H1 (cell line): ENCODE measurements around the gene PACSIN2. TPM values are rescaled to one million over a fixed set of nuclear protein-coding genes. Genes with fewer than 3 reads are reported as not detected.

Experiments used
- CTCF ChIA-PET: fragments of 300-600 bp; sonication (Branson Sonifier 250); formaldehyde crosslinking; loops from one replicate; lab custom pipeline; 2021; ENCODE audit not compliant: partially characterized antibody; lab: Charles Lee
- POLR2A ChIA-PET: fragments of 300-600 bp; sonication (Branson Sonifier 250); formaldehyde crosslinking; loops from one replicate; lab custom pipeline; 2021; ENCODE audit warnings: inconsistent platforms; ENCODE audit not compliant: partially characterized antibody; lab: Charles Lee
- DNase-seq, 2 experiments: peaks; one replicate each; pipeline versions ENCODE4 v3.0.0 to v3.0.0-alpha.2; 2010 to 2022; ENCODE audit warnings: low spot score in 2 of 2, low read depth in 1 of 2, mixed read lengths in 1 of 2
- FAIRE-seq: peaks from 2 replicates; lab custom pipeline; 2011; peaks lifted over from hg19 to GRCh38; lab: Jason Lieb, UNC
- H2AFZ ChIP-seq: 2 replicates; pipeline ENCODE4 v1.8.1; 2012; ENCODE audit warnings: low read length, inconsistent platforms
- H2AK5ac ChIP-seq: 2 replicates; pipeline ENCODE4 v1.6.1; 2013; ENCODE audit warnings: low read depth, low read length
- H2BK120ac ChIP-seq: replicated peaks from 2 replicates; pipeline ENCODE3; 2013; ENCODE audit warnings: low read depth, low read length, inconsistent platforms
- H2BK12ac ChIP-seq: 2 replicates; pipeline ENCODE4 v1.6.1; 2013; ENCODE audit warnings: low read depth, low read length
- H2BK15ac ChIP-seq: 2 replicates; pipeline ENCODE4 v1.6.1; 2013; ENCODE audit warnings: low read length
- H2BK20ac ChIP-seq: 2 replicates; pipeline ENCODE4 v1.6.1; 2013; ENCODE audit warnings: low read length
- H2BK5ac ChIP-seq: 2 replicates; pipeline ENCODE4 v1.6.1; 2013; ENCODE audit warnings: low read depth, low read length
- H3K14ac ChIP-seq: 2 replicates; pipeline ENCODE4 v1.6.1; 2013; ENCODE audit warnings: inconsistent platforms; ENCODE audit not compliant: insufficient read length
- H3K18ac ChIP-seq: 2 replicates; pipeline ENCODE4 v1.6.1; 2013; ENCODE audit warnings: low read length; ENCODE audit errors: extremely low read depth
- H3K23ac ChIP-seq: 2 replicates; pipeline ENCODE4 v1.6.1; 2013; ENCODE audit warnings: inconsistent platforms; ENCODE audit not compliant: insufficient read length
- H3K23me2 ChIP-seq: 2 replicates; pipeline ENCODE4 v1.6.1; 2013; ENCODE audit warnings: low read depth, low read length
- H3K27ac ChIP-seq: 2 replicates; pipeline ENCODE4 v1.6.1; 2011; ENCODE audit warnings: low read depth, low read length, inconsistent platforms
- H3K27me3 ChIP-seq, 4 experiments: replicated peaks in 1 of 4; 1 replicate in 1 of 4; 2 replicates in 3 of 4; pipeline versions ENCODE4 v1.6.1 to v1.8.1; 2011 to 2013; ENCODE audit warnings: low read length in 3 of 4, mild to moderate bottlenecking in 3 of 4, inconsistent platforms in 2 of 4, mixed read lengths in 2 of 4, moderate library complexity in 1 of 4; ENCODE audit not compliant: control insufficient read depth in 3 of 4, insufficient read depth in 3 of 4; ENCODE audit errors: extremely low read depth in 1 of 4
- H3K36me3 ChIP-seq, 4 experiments: 2 replicates each; pipeline versions ENCODE4 v1.6.1 to v1.8.1; 2011 to 2013; ENCODE audit warnings: mild to moderate bottlenecking in 4 of 4, low read length in 3 of 4, moderate library complexity in 2 of 4, control low read depth in 1 of 4, inconsistent platforms in 1 of 4; ENCODE audit not compliant: insufficient read depth in 4 of 4, control insufficient read depth in 2 of 4
- H3K4ac ChIP-seq: replicated peaks from 2 replicates; pipeline ENCODE3; 2013; ENCODE audit warnings: low read length, low read depth, mixed read lengths, inconsistent platforms; ENCODE audit not compliant: insufficient read length
- H3K4me1 ChIP-seq, 4 experiments: replicated peaks in 1 of 4; 1 replicate in 1 of 4; 2 replicates in 3 of 4; pipeline versions ENCODE4 v1.6.1 to v1.8.1; 2011 to 2013; ENCODE audit warnings: low read length in 3 of 4, inconsistent platforms in 2 of 4, mixed read lengths in 1 of 4; ENCODE audit not compliant: insufficient read depth in 4 of 4, control insufficient read depth in 3 of 4
- H3K4me2 ChIP-seq, 2 experiments: 2 replicates each; pipeline versions ENCODE4 v1.6.1 to v1.8.1; 2011 to 2013; ENCODE audit warnings: low read depth in 2 of 2, low read length in 2 of 2, control low read depth in 1 of 2, inconsistent platforms in 1 of 2, mild to moderate bottlenecking in 1 of 2; ENCODE audit not compliant: insufficient read depth in 1 of 2
- H3K4me3 ChIP-seq, 4 experiments: fragments of 200-600, 300-600 bp in 1 of 4; sonication (generic), shearing (Covaris generic), sonication (Bioruptor Twin) in 1 of 4; 2 replicates each; pipeline versions ENCODE4 v1.5.1 to v1.8.1; 2011 to 2016; ENCODE audit warnings: low read length in 4 of 4, low read depth in 3 of 4, control low read depth in 2 of 4, inconsistent platforms in 2 of 4, mild to moderate bottlenecking in 2 of 4, mixed read lengths in 1 of 4, moderate library complexity in 1 of 4; ENCODE audit not compliant: insufficient read depth in 2 of 4; ENCODE audit errors: extremely low read depth in 1 of 4
- H3K56ac ChIP-seq: replicated peaks from 2 replicates; pipeline ENCODE3; 2013; ENCODE audit warnings: low read depth, mild to moderate bottlenecking, mixed read lengths, low read length, inconsistent platforms; ENCODE audit not compliant: insufficient read length
- H3K79me1 ChIP-seq: 2 replicates; pipeline ENCODE4 v1.6.1; 2013; ENCODE audit warnings: low read depth, low read length, control low read depth
- H3K79me2 ChIP-seq, 2 experiments: 2 replicates each; pipeline versions ENCODE4 v1.6.1 to v1.8.1; 2012 to 2013; ENCODE audit warnings: low read length in 2 of 2, mild to moderate bottlenecking in 2 of 2, inconsistent platforms in 1 of 2; ENCODE audit not compliant: insufficient read depth in 2 of 2, control insufficient read depth in 1 of 2
- H3K9ac ChIP-seq, 4 experiments: replicated peaks in 1 of 4; 1 replicate in 1 of 4; 2 replicates in 3 of 4; pipeline versions ENCODE4 v1.6.1 to v1.8.1; 2011 to 2013; ENCODE audit warnings: low read depth in 3 of 4, low read length in 3 of 4, control low read depth in 2 of 4, mild to moderate bottlenecking in 2 of 4, moderate library complexity in 2 of 4, inconsistent platforms in 1 of 4; ENCODE audit errors: extremely low read depth in 1 of 4
- H3K9me3 ChIP-seq, 2 experiments: 2 replicates each; pipeline versions ENCODE4 v1.6.1 to v1.8.1; 2012 to 2013; ENCODE audit warnings: mild to moderate bottlenecking in 2 of 2, moderate library complexity in 2 of 2, control low read depth in 1 of 2, inconsistent platforms in 1 of 2, low read depth in 1 of 2, low read length in 1 of 2, mixed read lengths in 1 of 2; ENCODE audit not compliant: insufficient read depth in 2 of 2
- H4K20me1 ChIP-seq, 2 experiments: replicated peaks in 1 of 2; 2 replicates each; pipeline versions ENCODE3 to v1.8.1; 2011 to 2013; ENCODE audit warnings: inconsistent platforms in 2 of 2, low read length in 2 of 2, mild to moderate bottlenecking in 1 of 2; ENCODE audit not compliant: insufficient read depth in 2 of 2, control insufficient read depth in 1 of 2
- H4K5ac ChIP-seq: 2 replicates; pipeline ENCODE4 v1.6.1; 2013; ENCODE audit warnings: low read length, low read depth, mixed read lengths, inconsistent platforms; ENCODE audit not compliant: insufficient read length
- H4K8ac ChIP-seq: 2 replicates; pipeline ENCODE4 v1.8.0; 2013; ENCODE audit warnings: mild to moderate bottlenecking, moderate library complexity, low read length, inconsistent platforms; ENCODE audit not compliant: insufficient read depth; ENCODE audit errors: extremely low read depth
- H4K91ac ChIP-seq: replicated peaks from 2 replicates; pipeline ENCODE3; 2013; ENCODE audit warnings: low read length, mixed read lengths, inconsistent platforms; ENCODE audit not compliant: insufficient read length
- CBX5 ChIP-seq: fragments of 300-800, 300-1000 bp; sonication (generic); IDR thresholded peaks from 2 replicates; pipeline ENCODE4 v1.7.1; 2016; ENCODE audit warnings: antibody characterized with exemption, low read length, low read depth
- CEBPB ChIP-seq: IDR thresholded peaks from 2 replicates; pipeline ENCODE4 v1.6.1; 2012; ENCODE audit warnings: low read depth, low read length
- CTCF ChIP-seq, 3 experiments: IDR thresholded peaks; 1 replicate in 2 of 3; 2 replicates in 1 of 3; pipeline versions ENCODE4 v1.5.1 to v1.6.1; 2011; ENCODE audit warnings: low read length in 3 of 3, mild to moderate bottlenecking in 3 of 3, inconsistent platforms in 2 of 3, low read depth in 1 of 3, moderate library complexity in 1 of 3; ENCODE audit not compliant: insufficient read depth in 1 of 3; ENCODE audit errors: control extremely low read depth in 1 of 3
- GTF2F1 ChIP-seq: IDR thresholded peaks from 2 replicates; pipeline ENCODE4 v1.6.1; 2012; ENCODE audit warnings: low read depth, low read length, improper control_type of control experiment, borderline replicate concordance
- HDAC6 ChIP-seq: IDR thresholded peaks from one replicate; pipeline ENCODE4 v1.7.1; 2012; ENCODE audit warnings: low read depth, mild to moderate bottlenecking, inconsistent platforms, low read length, moderate library complexity
- KDM1A ChIP-seq: fragments of 200-600, 300-600 bp; sonication (generic); IDR thresholded peaks from 2 replicates; pipeline ENCODE4 v1.7.1; 2016; ENCODE audit warnings: mild to moderate bottlenecking, low read length, borderline replicate concordance
- KDM5A ChIP-seq: fragments of 200-600 bp; IDR thresholded peaks from 2 replicates; pipeline ENCODE4 v1.7.1; 2012; ENCODE audit warnings: mild to moderate bottlenecking, low read length, inconsistent platforms, mixed read lengths
- POLR2A ChIP-seq, 2 experiments: IDR thresholded peaks; 1 replicate in 1 of 2; 2 replicates in 1 of 2; pipeline ENCODE4 v1.6.1; 2011; ENCODE audit warnings: low read depth in 2 of 2, low read length in 2 of 2, mild to moderate bottlenecking in 2 of 2; ENCODE audit errors: control extremely low read depth in 1 of 2
- RFX5 ChIP-seq: IDR thresholded peaks from 2 replicates; pipeline ENCODE4 v1.6.1; 2011; ENCODE audit warnings: low read depth, low read length, improper control_type of control experiment, borderline replicate concordance
- SIN3A ChIP-seq, 2 experiments: IDR thresholded peaks in 1 of 2; conservative IDR thresholded peaks in 1 of 2; 2 replicates each; pipeline ENCODE4 v1.6.1; 2011 to 2012; ENCODE audit warnings: low read length in 2 of 2, improper control_type of control experiment in 1 of 2, low read depth in 1 of 2, mild to moderate bottlenecking in 1 of 2
- TAF1 ChIP-seq: IDR thresholded peaks from 2 replicates; pipeline ENCODE4 v1.6.1; 2011; ENCODE audit warnings: mild to moderate bottlenecking, low read depth, low read length
- TCF12 ChIP-seq: IDR thresholded peaks from 2 replicates; pipeline ENCODE4 v1.6.1; 2011; ENCODE audit warnings: low read depth, mild to moderate bottlenecking, low read length
- WGBS, 2 experiments: shearing (Covaris generic) in 1 of 2; methylation state at CpG; one replicate each; pipeline versions ENCODE4 v1.1.6 to v1.1.7; 2013 to 2015; ENCODE audit warnings: low lambda C conversion rate in 2 of 2, mixed read lengths in 2 of 2, inconsistent platforms in 1 of 2, low coverage in 1 of 2, missing lambda C conversion rate in 1 of 2; ENCODE audit not compliant: insufficient replicate concordance in 2 of 2, insufficient coverage in 1 of 2, insufficient read length in 1 of 2; ENCODE audit errors: extremely low coverage in 1 of 2, missing lambda C conversion rate in 1 of 2; 5-methylcytosine and 5-hydroxymethylcytosine counted together
- polyA plus RNA-seq, 7 experiments: library from polyadenylated mRNA; depleted of rRNA in 3 of 7; stranded (reverse) in 5 of 7; unstranded in 2 of 7; fragments of >200 nt in 5 of 7; fragments of 200-250 nt in 2 of 7; gene quantifications; 1 replicate in 5 of 7; 2 replicates in 1 of 7; 4 replicates in 1 of 7; pipeline versions ENCODE4 v1.2.1 to v1.2.3, GENCODE V29; 2011 to 2013; ENCODE audit warnings: missing spikeins in 2 of 7, mixed read lengths in 2 of 7
- total RNA-seq: library from RNA; stranded (reverse); fragmentation: NEBNext Ultra II Directional; extraction: Animal tissue kit (Norgen Biotek cat#: 25700); gene quantifications from 2 replicates; pipeline ENCODE4 v1.2.1, GENCODE V29; 2021

PACSIN2 gene
- total and polyA plus RNA-seq, 2 of the 8 experiments (the other 6 are each of a cell fraction or from before 2014, with no cell fraction given), result 44.8 to 64.2 TPM

- ChIA-PET CTCF (interaction anchor here (0.9 to 4.6 kb wide), 9 partner anchors 9 to 176 kb away, joined by 3 to 24 read pairs (median 9); no protein-coding TSS in a partner anchor), POLR2A (interaction anchor here (2.0 kb wide), 1 partner anchor 17 kb away, joined by 6 read pairs; no protein-coding TSS in a partner anchor)
- Histone ChIP-seq H2AFZ (no peak overlapping the region), H3K56ac (no peak overlapping the region), H3K18ac (no peak overlapping the region), H3K14ac (no peak overlapping the region), H3K79me2 (no peaks in the 10 kb centered on the region), H4K91ac (no peak overlapping the region), H2AK5ac (no peak overlapping the region), H3K27ac (no peak overlapping the region), H2BK120ac (no peak overlapping the region), H2BK20ac (no peak overlapping the region), H3K4ac (no peak overlapping the region), H4K5ac (no peak overlapping the region), H4K20me1 (peaks cover 8 to 10% of the 10 kb centered on the region in 2 experiments), H2BK12ac (no peak overlapping the region), H4K8ac (no peak overlapping the region; the same call in 1 of the 2 replicates), H3K79me1 (no peaks in the 10 kb centered on the region; the same call in 1 of the 2 replicates), H3K4me2 (no peak overlapping the region), H3K23me2 (no peaks in the 10 kb centered on the region; the same call in 1 of the 2 replicates), H3K27me3 (no peaks in the 10 kb centered on the region), H2BK15ac (no peak overlapping the region), H2BK5ac (no peak overlapping the region), H3K36me3 (peaks cover 5 to 19% (median 16%) of the 10 kb centered on the region in 4 experiments; a peak in 7 of 8 replicates), H3K23ac (no peak overlapping the region), H3K4me3 (no peak overlapping the region), H3K9ac (no peak overlapping the region), H3K9me3 (no peaks in the 10 kb centered on the region), H3K4me1 (peaks cover 0 to 7% (median 4%) of the 10 kb centered on the region in 4 experiments; a peak in 6 of 7 replicates)
- 84% methylated on average over 9 of the region's 9 CpGs; no CpG with 5 or more reads in 1 of the 2 experiments for WGBS, 2 experiments
- FAIRE-seq (no peak), DNase-seq (no peak)
- TF ChIP-seq KDM1A (no peak), CEBPB (no peak), CBX5 (no peak), HDAC6 (no peak), POLR2A (IDR thresholded peaks at IDR 0.05; ENCODE audit: control extremely low read depth in 1 of 2, low read depth in 2 of 2, low read length in 2 of 2) (no peak), TAF1 (no peak), GTF2F1 (no peak), RFX5 (no peak), TCF12 (no peak), SIN3A (conservative IDR thresholded peaks at IDR 0.05 in 1 of 2, IDR thresholded peaks at IDR 0.05 in 1 of 2; ENCODE audit: low read depth in 1 of 2, low read length in 2 of 2) (no peak), CTCF (IDR thresholded peaks at IDR 0.05; ENCODE audit: control extremely low read depth in 1 of 3, insufficient read depth in 1 of 3, low read depth in 1 of 3, low read length in 3 of 3) (no peak), KDM5A (no peak)
Observed at GRCh38 chr22:42883970-42884369, 131.0 kb downstream of the PACSIN2 start.
